ENCODE results near the gene LRRC39. TPM values are rescaled to one million over a fixed set of nuclear protein-coding genes. Genes with fewer than 3 reads are reported as not detected.

LRRC39 gene
- total RNA-seq, 1 experiment from 2014 or later: 0.54 TPM

GRCh38 chr1:100168051-100168450 is 10.0 kb downstream of the LRRC39 start:
- Histone ChIP-seq H3K9me2 (ENCODE audit: insufficient read depth) (no peaks in the 10 kb centered on the region), H4K20me1 (ENCODE audit: insufficient read depth) (no peaks in the 10 kb centered on the region), H3K27me3 (ENCODE audit: insufficient read depth, low read length) (no peaks in the 10 kb centered on the region), H2AFZ (ENCODE audit: low read depth, low read length, poor library complexity, severe bottlenecking) (no peak overlapping the region), H3K27ac (ENCODE audit: low read depth, low read length) (no peak overlapping the region), H3K79me2 (ENCODE audit: insufficient read depth, low read length) (no peaks in the 10 kb centered on the region), H3K4me1 (ENCODE audit: control insufficient read depth in 1 of 2, insufficient read depth in 2 of 2, low read length in 2 of 2) (no peaks in the 10 kb centered on the region), H3K9me3 (ENCODE audit: control insufficient read depth in 1 of 2, insufficient read depth in 1 of 2, low read depth in 1 of 2, low read length in 2 of 2) (no peaks in the 10 kb centered on the region), H3K4me3 (replicated peaks in 1 of 2; ENCODE audit: low read depth in 1 of 2, low read length in 2 of 2) (no peak overlapping the region), H3K36me3 (ENCODE audit: control insufficient read depth in 1 of 2, insufficient read depth in 2 of 2, low read length in 2 of 2) (no peaks in the 10 kb centered on the region), H3K9ac (ENCODE audit: low read length) (no peak overlapping the region), H3K4me2 (ENCODE audit: low read length) (no peak overlapping the region)
- RAD21 ChIA-PET (ENCODE audit: low non-redundant PET in 1 of 2, low total read pairs in 2 of 2, uncharacterized antibody in 2 of 2, unreplicated experiment in 2 of 2): no interaction called here
- intact Hi-C loops (cut with micrococcal nuclease): no loop called here
- POLR2A ChIA-PET: no interaction called here
- ATAC-seq (no peak), DNase-seq (ENCODE audit: low read depth, low spot score) (no peak)
- no TSS peak for BruUV-seq (replicated peaks)
- CTCF ChIA-PET: no interaction called here
- TF ChIP-seq SP1 (IDR thresholded peaks at IDR 0.05; ENCODE audit: low read depth): no peak

- Histone ChIP-seq H4K20me1 (ENCODE audit: insufficient read depth) (no peaks in the 10 kb centered on the region), H3K4me2 (ENCODE audit: low read length) (no peak overlapping the region), H3K4me1 (ENCODE audit: control insufficient read depth in 1 of 2, insufficient read depth in 2 of 2, low read length in 2 of 2) (no peaks in the 10 kb centered on the region), H3K27ac (ENCODE audit: low read depth, low read length) (no peak overlapping the region), H3K9me3 (ENCODE audit: control insufficient read depth in 1 of 2, insufficient read depth in 1 of 2, low read depth in 1 of 2, low read length in 2 of 2) (no peaks in the 10 kb centered on the region), H3K36me3 (ENCODE audit: control insufficient read depth in 1 of 2, insufficient read depth in 2 of 2, low read length in 2 of 2) (no peaks in the 10 kb centered on the region), H3K9ac (ENCODE audit: low read length) (no peak overlapping the region), H3K27me3 (ENCODE audit: insufficient read depth, low read length) (no peaks in the 10 kb centered on the region), H2AFZ (ENCODE audit: low read depth, low read length, poor library complexity, severe bottlenecking) (no peak overlapping the region), H3K4me3 (replicated peaks in 1 of 2; ENCODE audit: low read depth in 1 of 2, low read length in 2 of 2) (no peak overlapping the region), H3K9me2 (ENCODE audit: insufficient read depth) (no peaks in the 10 kb centered on the region), H3K79me2 (ENCODE audit: insufficient read depth, low read length) (no peaks in the 10 kb centered on the region)
- ChIA-PET POLR2A (no interaction called here), CTCF (no interaction called here), RAD21 (ENCODE audit: low non-redundant PET in 1 of 2, low total read pairs in 2 of 2, uncharacterized antibody in 2 of 2, unreplicated experiment in 2 of 2) (no interaction called here)
- no peak for DNase-seq (ENCODE audit: low read depth, low spot score)
- intact Hi-C loops (cut with micrococcal nuclease): no loop called here
- BruUV-seq (replicated peaks): no TSS peak
- no peak for ATAC-seq
- TF ChIP-seq CTCF (IDR thresholded peaks at IDR 0.05 in 2 of 3, conservative IDR thresholded peaks at IDR 0.05 in 1 of 3; ENCODE audit: borderline replicate concordance in 1 of 3, insufficient read depth in 1 of 3, low read depth in 2 of 3, low read length in 2 of 3): no peak
- TF ChIP-seq RAD21 (IDR thresholded peaks at IDR 0.05; ENCODE audit: low read depth): no peak
- TF ChIP-seq POLR2AphosphoS5 (IDR thresholded peaks at IDR 0.05; ENCODE audit: low read depth, low read length): no peak
- TF ChIP-seq ZFX (IDR thresholded peaks at IDR 0.05): no peak
- TF ChIP-seq YY1 (IDR thresholded peaks at IDR 0.05; ENCODE audit: extremely low read depth, insufficient replicate concordance, low read depth, low read length): no peak
- TF ChIP-seq SP1 (IDR thresholded peaks at IDR 0.05; ENCODE audit: low read depth): no peak
- no peak for TF ChIP-seq ZNF274 (IDR thresholded peaks at IDR 0.05; ENCODE audit: low read depth, low read length)
- TF ChIP-seq ZBTB33 (IDR thresholded peaks at IDR 0.05; ENCODE audit: extremely low read depth, insufficient replicate concordance, low read length): no peak
- no peak for TF ChIP-seq TCF7L2 (IDR thresholded peaks at IDR 0.05; ENCODE audit: borderline replicate concordance, extremely low read depth, insufficient read depth, insufficient read length)
- TF ChIP-seq EZH2phosphoT487 (IDR thresholded peaks at IDR 0.05; ENCODE audit: borderline replicate concordance): no peak
- no peak for TF ChIP-seq ATF3 (IDR thresholded peaks at IDR 0.05)
- no peak for TF ChIP-seq EZH2 (IDR thresholded peaks at IDR 0.05)
- TF ChIP-seq EGR1 (IDR thresholded peaks at IDR 0.05; ENCODE audit: low read depth): no peak
- no peak for TF ChIP-seq FOSL1 (IDR thresholded peaks at IDR 0.05; ENCODE audit: low read depth)
- TF ChIP-seq CEBPB (IDR thresholded peaks at IDR 0.05; ENCODE audit: low read depth): no peak
- TF ChIP-seq CBX3 (IDR thresholded peaks at IDR 0.05; ENCODE audit: low read depth): no peak
Observed at GRCh38 chr1:100164702-100165101, 13.4 kb downstream of the LRRC39 start.
